Panc1 (cell line): ENCODE data around the gene RPL7L1.
"Not testable (repeated sequence)": the region's sequence is repeated elsewhere in the genome, so short reads cannot be mapped to it uniquely, and the experiment has no call there.

Experiments used
- POLR2AphosphoS5 ChIP-seq: IDR thresholded peaks from 2 replicates; pipeline ENCODE4 v1.6.1; 2012; ENCODE audit warnings: mild to moderate bottlenecking, low read depth, low read length, moderate library complexity
- REST ChIP-seq, 2 experiments: IDR thresholded peaks; 2 replicates each; pipeline ENCODE4 v1.6.1; 2011 to 2012; ENCODE audit warnings: low read depth in 2 of 2, control low read depth in 1 of 2, low read length in 1 of 2, mild to moderate bottlenecking in 1 of 2, moderate library complexity in 1 of 2; ENCODE audit not compliant: insufficient read depth in 1 of 2
- TF ChIP-seq, protein P1 (sequence below): fragments of 450-650 bp; IDR thresholded peaks from 2 replicates; pipeline ENCODE4 v1.5.1; 2017; ENCODE audit warnings: mild to moderate bottlenecking

DNA sequence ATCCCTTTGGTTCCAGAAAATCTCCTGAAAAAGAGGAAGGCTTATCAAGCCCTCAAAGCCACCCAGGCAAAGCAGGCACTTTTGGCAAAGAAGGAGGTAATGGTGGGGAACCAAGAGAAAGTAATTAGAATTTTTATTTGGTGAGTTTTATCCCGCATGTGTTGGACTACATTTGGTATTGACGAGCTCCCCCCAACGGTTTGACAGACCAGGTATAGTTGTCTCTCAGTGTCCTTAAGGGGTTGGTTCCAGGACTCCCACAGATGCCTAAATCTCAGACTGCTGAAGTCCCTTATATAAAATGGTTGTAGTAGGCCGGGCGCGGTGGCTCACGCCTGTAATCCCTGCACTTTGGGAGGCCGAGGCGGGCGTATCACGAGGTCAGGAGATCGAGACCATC is 1.5 kb downstream of the RPL7L1 start:
- TF ChIP-seq, protein P1, sequence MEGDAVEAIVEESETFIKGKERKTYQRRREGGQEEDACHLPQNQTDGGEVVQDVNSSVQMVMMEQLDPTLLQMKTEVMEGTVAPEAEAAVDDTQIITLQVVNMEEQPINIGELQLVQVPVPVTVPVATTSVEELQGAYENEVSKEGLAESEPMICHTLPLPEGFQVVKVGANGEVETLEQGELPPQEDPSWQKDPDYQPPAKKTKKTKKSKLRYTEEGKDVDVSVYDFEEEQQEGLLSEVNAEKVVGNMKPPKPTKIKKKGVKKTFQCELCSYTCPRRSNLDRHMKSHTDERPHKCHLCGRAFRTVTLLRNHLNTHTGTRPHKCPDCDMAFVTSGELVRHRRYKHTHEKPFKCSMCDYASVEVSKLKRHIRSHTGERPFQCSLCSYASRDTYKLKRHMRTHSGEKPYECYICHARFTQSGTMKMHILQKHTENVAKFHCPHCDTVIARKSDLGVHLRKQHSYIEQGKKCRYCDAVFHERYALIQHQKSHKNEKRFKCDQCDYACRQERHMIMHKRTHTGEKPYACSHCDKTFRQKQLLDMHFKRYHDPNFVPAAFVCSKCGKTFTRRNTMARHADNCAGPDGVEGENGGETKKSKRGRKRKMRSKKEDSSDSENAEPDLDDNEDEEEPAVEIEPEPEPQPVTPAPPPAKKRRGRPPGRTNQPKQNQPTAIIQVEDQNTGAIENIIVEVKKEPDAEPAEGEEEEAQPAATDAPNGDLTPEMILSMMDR: not testable (repeated sequence)
- not testable (repeated sequence) for TF ChIP-seq POLR2AphosphoS5; REST (IDR thresholded peaks at IDR 0.05; ENCODE audit: insufficient read depth in 1 of 2, low read depth in 2 of 2, low read length in 1 of 2)
